ENCODE data around the gene SORCS2. TPM values are rescaled to one million over a fixed set of nuclear protein-coding genes. Genes with fewer than 3 reads are reported as not detected.

SORCS2 gene
- total RNA-seq, 1 experiment from 2014 or later = not detected

GRCh38 chr4:7717161-7717560 lies 524.8 kb downstream of the SORCS2 start:
- H3K36me3 Mint-ChIP-seq (ENCODE audit: insufficient read depth, unreplicated experiment) = no peaks in the 10 kb centered on the region
- peaks cover 17% of the 10 kb centered on the region for H3K27me3 Mint-ChIP-seq (ENCODE audit: insufficient read depth, unreplicated experiment)
- DNase-seq (ENCODE audit: unreplicated experiment) = no peak
- ChIA-PET CTCF (interaction anchor here (1.2 kb wide), 1 partner anchor 255 kb away, joined by 3 read pairs; no protein-coding TSS in a partner anchor), POLR2A (no interaction called here)
- no peaks in the 10 kb centered on the region for H3K4me1 Mint-ChIP-seq (ENCODE audit: insufficient read depth, unreplicated experiment)
- TF ChIP-seq, protein P1, sequence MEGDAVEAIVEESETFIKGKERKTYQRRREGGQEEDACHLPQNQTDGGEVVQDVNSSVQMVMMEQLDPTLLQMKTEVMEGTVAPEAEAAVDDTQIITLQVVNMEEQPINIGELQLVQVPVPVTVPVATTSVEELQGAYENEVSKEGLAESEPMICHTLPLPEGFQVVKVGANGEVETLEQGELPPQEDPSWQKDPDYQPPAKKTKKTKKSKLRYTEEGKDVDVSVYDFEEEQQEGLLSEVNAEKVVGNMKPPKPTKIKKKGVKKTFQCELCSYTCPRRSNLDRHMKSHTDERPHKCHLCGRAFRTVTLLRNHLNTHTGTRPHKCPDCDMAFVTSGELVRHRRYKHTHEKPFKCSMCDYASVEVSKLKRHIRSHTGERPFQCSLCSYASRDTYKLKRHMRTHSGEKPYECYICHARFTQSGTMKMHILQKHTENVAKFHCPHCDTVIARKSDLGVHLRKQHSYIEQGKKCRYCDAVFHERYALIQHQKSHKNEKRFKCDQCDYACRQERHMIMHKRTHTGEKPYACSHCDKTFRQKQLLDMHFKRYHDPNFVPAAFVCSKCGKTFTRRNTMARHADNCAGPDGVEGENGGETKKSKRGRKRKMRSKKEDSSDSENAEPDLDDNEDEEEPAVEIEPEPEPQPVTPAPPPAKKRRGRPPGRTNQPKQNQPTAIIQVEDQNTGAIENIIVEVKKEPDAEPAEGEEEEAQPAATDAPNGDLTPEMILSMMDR (IDR thresholded peaks at IDR 0.05; ENCODE audit: unreplicated experiment) = no peak
- no peak overlapping the region for H3K27ac Mint-ChIP-seq (ENCODE audit: low read depth, unreplicated experiment)
- H3K9me3 Mint-ChIP-seq (ENCODE audit: unreplicated experiment) = no peaks in the 10 kb centered on the region
- H3K4me3 Mint-ChIP-seq (ENCODE audit: unreplicated experiment) = no peak overlapping the region
- intact Hi-C loops (cut with micrococcal nuclease) = loop anchor here (10.0 kb wide), 1 partner anchor 392 kb away; no protein-coding TSS in a partner anchor
- BruUV-seq (replicated peaks) = no TSS peak

DNA sequence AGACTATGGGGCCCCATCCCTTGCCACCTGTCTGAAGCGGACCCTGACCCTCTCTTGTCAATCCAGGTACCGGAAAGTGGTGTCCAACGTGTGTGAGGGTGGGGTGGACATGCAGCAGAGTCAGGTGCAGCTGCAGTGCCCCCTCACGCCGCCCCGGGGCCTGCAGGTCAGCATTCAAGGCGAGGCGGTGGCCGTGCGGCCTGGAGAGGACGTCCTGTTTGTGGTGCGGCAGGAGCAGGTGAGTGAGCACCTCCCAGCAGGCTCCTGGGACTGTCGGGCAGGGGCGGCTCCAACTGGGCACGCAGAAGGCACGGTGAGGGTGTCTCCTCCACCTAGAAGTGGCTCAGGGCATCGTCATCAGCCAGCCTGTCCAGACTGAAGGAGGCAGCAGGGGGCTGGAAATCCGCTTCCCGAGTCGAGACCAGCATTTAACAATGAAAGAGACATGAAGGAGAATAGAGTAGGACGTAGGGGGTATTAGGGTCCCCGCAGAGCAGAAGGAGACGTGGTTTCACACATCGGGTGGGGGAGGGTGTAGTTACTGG lies 525.7 kb downstream of the SORCS2 start:
- Mint-ChIP-seq H3K27ac (ENCODE audit: low read depth, unreplicated experiment) (no peak overlapping the region), H3K9me3 (ENCODE audit: unreplicated experiment) (no peaks in the 10 kb centered on the region), H3K4me3 (ENCODE audit: unreplicated experiment) (no peak overlapping the region), H3K27me3 (ENCODE audit: insufficient read depth, unreplicated experiment) (peaks cover 24% of the 10 kb centered on the region), H3K4me1 (ENCODE audit: insufficient read depth, unreplicated experiment) (no peaks in the 10 kb centered on the region), H3K36me3 (ENCODE audit: insufficient read depth, unreplicated experiment) (no peaks in the 10 kb centered on the region)
- no TSS peak for BruUV-seq (replicated peaks)
- intact Hi-C loops (cut with micrococcal nuclease) = loop anchor here (2.0 to 10.0 kb wide), 2 partner anchors 393 to 525 kb away; partner anchors contain the start of gene SORCS2
- DNase-seq (ENCODE audit: unreplicated experiment) = no peak
- TF ChIP-seq, protein P1 (IDR thresholded peaks at IDR 0.05; ENCODE audit: unreplicated experiment) = no peak
- CTCF ChIA-PET = no interaction called here
- POLR2A ChIA-PET = no interaction called here

GRCh38 chr4:7719354-7720174 lies 527.2 kb downstream of the SORCS2 start:
- Mint-ChIP-seq H3K27ac (ENCODE audit: low read depth, unreplicated experiment) (no peak overlapping the region), H3K36me3 (ENCODE audit: insufficient read depth, unreplicated experiment) (no peaks in the 10 kb centered on the region), H3K4me1 (ENCODE audit: insufficient read depth, unreplicated experiment) (no peaks in the 10 kb centered on the region), H3K9me3 (ENCODE audit: unreplicated experiment) (peaks cover 8% of the 10 kb centered on the region), H3K27me3 (ENCODE audit: insufficient read depth, unreplicated experiment) (peaks cover 24% of the 10 kb centered on the region), H3K4me3 (ENCODE audit: unreplicated experiment) (no peak overlapping the region)
- ChIA-PET CTCF (interaction anchor here (0.5 to 2.2 kb wide), 38 partner anchors 8 to 598 kb away, joined by 3 to 9 read pairs (median 4); partner anchors contain the start of gene SORCS2), POLR2A (no interaction called here)
- TF ChIP-seq, protein P1 (IDR thresholded peaks at IDR 0.05; ENCODE audit: unreplicated experiment) = peak; percentile 75
- DNase-seq (ENCODE audit: unreplicated experiment) = peak; percentile 38
- BruUV-seq (replicated peaks) = no TSS peak
- intact Hi-C loops (cut with micrococcal nuclease) = loop anchor here (1.0 to 10.0 kb wide), 4 partner anchors 257 to 527 kb away; partner anchors contain the start of gene SORCS2

- TF ChIP-seq, protein P1 (IDR thresholded peaks at IDR 0.05; ENCODE audit: unreplicated experiment) = no peak
- Mint-ChIP-seq H3K27ac (ENCODE audit: low read depth, unreplicated experiment) (no peak overlapping the region), H3K4me1 (ENCODE audit: insufficient read depth, unreplicated experiment) (no peaks in the 10 kb centered on the region), H3K27me3 (ENCODE audit: insufficient read depth, unreplicated experiment) (peaks cover 10% of the 10 kb centered on the region), H3K36me3 (ENCODE audit: insufficient read depth, unreplicated experiment) (no peaks in the 10 kb centered on the region), H3K9me3 (ENCODE audit: unreplicated experiment) (peaks cover 12% of the 10 kb centered on the region), H3K4me3 (ENCODE audit: unreplicated experiment) (no peak overlapping the region)
- peak; percentile 28 for DNase-seq (ENCODE audit: unreplicated experiment)
- BruUV-seq (replicated peaks) = no TSS peak
- ChIA-PET POLR2A (no interaction called here), CTCF (interaction anchor here (0.7 to 1.9 kb wide), 3 partner anchors 81 to 516 kb away, joined by 3 to 4 read pairs (median 3); no protein-coding TSS in a partner anchor)
- intact Hi-C loops (cut with micrococcal nuclease) = loop anchor here (2.0 to 5.0 kb wide), 2 partner anchors 81 to 265 kb away; no protein-coding TSS in a partner anchor
Measured at GRCh38 chr4:7721984-7722551, 529.7 kb downstream of the SORCS2 start.

All from MCF 10A (cell line).